Fibroblast of pulmonary artery (primary cell): ENCODE results near the gene CUL4B.

Experiments
- DNase-seq: peaks from one replicate; pipeline ENCODE4 v3.0.0-alpha.2; 2010; ENCODE audit warnings: low read depth
- H3K4me3 ChIP-seq: replicated peaks from 2 replicates; pipeline ENCODE4 v1.5.1; 2011; ENCODE audit warnings: low read depth, mild to moderate bottlenecking, control low read depth, low read length, moderate library complexity
- CTCF ChIP-seq: IDR thresholded peaks from 2 replicates; pipeline ENCODE4 v1.5.1; 2011; ENCODE audit warnings: mild to moderate bottlenecking, control low read depth, low read length, inconsistent platforms; ENCODE audit errors: missing control alignments

The CUL4B gene

DNA sequence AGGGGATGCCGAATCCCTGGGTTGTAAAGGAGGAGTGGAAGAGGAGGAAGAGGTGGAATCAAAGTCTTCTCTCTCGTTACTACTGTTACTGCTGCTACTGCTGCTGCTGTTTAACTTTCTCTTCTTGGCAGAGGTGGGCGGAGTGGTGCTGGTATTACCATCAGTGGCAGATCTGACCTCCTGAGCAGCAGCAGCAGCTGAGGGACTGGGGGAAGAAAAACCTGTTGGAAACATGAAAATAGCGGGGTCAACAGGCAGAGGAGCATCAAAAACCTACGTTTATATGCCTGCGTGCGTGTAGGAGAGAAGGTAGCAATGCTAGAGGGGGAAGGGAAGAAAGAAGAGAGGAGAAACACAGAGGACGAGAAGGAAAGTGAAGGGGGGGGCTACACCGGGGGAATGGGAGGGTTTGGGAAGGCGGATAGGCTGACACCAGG lies 339 bp downstream of the CUL4B start:
- DNase-seq = no peak
- peak overlapping the region; percentile 83 for H3K4me3 ChIP-seq
- TF ChIP-seq CTCF = no peak

DNA sequence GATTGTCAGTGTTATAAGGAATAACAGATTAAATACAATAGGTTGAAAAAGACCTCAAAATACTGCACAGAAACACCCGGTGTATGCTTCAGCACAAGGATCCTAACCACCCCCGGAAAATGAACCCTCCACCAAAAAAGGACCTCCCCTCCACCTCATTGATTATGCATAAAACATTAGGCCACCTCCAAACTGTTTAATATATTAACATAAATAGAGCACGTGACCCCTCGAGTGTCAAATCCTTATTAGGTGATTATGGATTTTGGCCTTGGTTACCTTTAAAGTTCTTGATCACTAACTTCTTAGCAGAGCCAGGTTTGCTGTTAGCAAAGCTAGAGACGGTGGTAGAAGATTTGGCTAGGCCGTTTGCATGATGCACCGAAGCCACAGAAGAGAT lies 958 bp downstream of the CUL4B start:
- no peak for DNase-seq
- TF ChIP-seq CTCF = no peak
- H3K4me3 ChIP-seq = peak overlapping the region; percentile 83

GRCh38 chrX:120556251-120556650 lies 4.5 kb downstream of the CUL4B start:
- no peak overlapping the region for H3K4me3 ChIP-seq
- no peak for DNase-seq
- TF ChIP-seq CTCF = no peak

DNA sequence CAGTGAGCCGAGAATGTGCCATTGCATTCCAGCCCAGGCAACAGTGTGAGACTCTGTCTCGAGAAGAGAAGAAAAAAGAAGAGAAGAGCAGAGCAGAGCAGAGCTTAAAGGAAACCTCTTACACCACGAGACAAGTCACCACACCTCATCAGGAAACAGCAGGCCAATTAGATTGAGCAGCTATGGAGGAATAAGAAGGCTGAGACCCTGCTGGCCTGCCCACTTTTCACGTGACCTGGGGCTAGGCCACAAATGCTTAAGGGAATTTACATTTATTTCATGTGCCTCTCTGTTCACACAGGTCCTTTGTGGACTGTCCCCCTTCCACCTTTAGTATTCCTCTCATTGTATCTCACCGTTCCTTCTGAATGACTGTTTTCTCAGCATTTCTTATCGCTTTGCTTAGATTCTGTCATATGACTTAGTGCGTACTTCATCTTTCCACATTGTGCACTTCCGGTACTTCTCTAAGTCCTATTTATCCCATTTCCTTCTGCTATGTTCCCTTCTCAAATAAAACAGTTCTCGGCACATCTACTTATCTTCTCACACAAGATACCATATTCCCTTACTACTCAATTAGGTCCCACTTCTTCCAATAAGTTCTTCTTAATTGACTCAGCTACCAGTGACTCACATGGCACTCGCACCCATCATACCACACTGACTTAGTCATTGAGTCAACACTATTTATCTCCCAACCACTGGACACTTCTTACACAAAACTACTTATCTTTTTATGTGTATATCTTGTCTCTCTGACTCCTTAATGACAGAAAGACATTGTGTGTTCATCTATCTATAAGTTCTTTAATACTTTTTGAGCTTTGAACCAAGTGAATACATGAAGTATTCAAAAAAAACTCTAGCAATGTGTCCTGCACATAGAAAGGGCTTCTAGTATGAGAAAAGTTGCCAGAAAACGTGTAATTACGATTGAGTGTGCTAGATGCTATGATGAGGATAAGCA lies 11.0 kb downstream of the CUL4B start:
- peak; percentile 90 for DNase-seq
- no peak for TF ChIP-seq CTCF
- peak overlapping the region; percentile 12 for H3K4me3 ChIP-seq

GRCh38 chrX:120536061-120536460 lies 24.7 kb downstream of the CUL4B start:
- no peak overlapping the region for H3K4me3 ChIP-seq
- DNase-seq = no peak
- no peak for TF ChIP-seq CTCF

DNA sequence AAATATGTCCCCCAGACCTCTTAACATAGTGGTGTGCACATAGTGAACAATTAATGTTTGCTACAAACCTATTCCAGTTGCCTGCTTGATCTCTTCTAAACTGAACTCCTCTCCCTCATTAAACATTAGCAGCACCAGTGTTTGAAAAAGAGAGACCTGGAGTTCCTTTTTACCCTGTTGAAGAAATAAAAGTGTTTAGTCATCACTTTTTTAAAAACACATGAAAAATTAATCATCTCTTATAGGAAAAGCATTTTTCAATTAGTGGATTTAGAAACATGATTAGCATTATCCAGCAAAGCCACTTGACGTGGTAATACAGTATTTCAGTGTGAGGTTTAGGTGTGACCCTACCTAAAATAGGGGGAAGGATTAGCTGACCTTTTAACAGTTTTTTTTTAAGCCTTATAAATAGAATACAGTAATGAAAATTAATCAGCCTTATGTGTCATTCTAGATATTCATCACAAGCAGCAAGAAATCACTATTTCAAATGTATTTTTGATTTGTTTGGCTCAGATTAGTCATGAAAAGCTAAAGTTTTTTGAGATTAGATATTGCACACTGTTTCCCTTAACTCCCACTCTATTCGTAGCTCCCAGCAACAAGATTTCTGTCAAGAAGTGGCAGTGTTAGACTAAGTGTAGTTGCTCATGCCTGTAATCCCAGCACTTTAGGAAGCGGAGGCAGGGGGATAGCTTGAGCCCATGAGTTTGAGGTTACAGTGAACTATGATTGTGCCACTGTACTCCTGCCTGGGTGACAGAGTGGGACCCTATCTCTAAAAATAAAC lies 26.2 kb downstream of the CUL4B start:
- no peak for TF ChIP-seq CTCF
- H3K4me3 ChIP-seq = no peak overlapping the region
- no peak for DNase-seq
